Measurements from ENCODE around the gene MRO. TPM values are rescaled to one million over a fixed set of nuclear protein-coding genes. Genes with fewer than 3 reads are reported as not detected.

The MRO gene
- total RNA-seq, 1 experiment from 2014 or later = 0.84 TPM

GRCh38 chr18:50805732-50806131 lies 14.1 kb downstream of the MRO start (continued):
- TF ChIP-seq ATF3 (IDR thresholded peaks at IDR 0.05) (no peak), CEBPB (IDR thresholded peaks at IDR 0.05; ENCODE audit: low read depth) (no peak), JUND (IDR thresholded peaks at IDR 0.05) (no peak), EZH2 (IDR thresholded peaks at IDR 0.05) (no peak), ZFX (IDR thresholded peaks at IDR 0.05) (no peak)

DNA sequence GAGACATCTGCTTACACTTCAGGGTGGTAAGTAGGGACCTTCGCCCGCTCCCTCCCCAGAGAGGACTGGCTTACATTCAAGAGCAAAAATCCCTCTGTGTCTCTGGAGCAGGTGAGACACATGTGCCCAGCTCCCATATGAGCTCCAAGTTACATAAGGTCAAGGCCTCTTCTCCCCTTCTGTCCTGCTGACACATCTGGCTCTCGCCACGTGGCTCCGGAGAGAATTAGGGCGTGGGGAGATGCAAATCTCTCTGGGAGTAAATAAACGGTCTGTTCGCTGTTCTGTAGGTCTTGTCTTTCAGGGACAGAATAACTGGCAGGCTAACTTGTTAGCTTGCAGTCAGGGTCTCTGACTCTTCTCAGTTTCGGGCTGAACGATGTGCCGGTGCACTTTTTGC lies 16.2 kb downstream of the MRO start:
- Histone ChIP-seq H3K9me2 (ENCODE audit: insufficient read depth) (no peaks in the 10 kb centered on the region), H3K4me2 (ENCODE audit: low read length) (no peak overlapping the region), H3K9me3 (ENCODE audit: control insufficient read depth in 1 of 2, insufficient read depth in 1 of 2, low read depth in 1 of 2, low read length in 2 of 2) (no peaks in the 10 kb centered on the region), H3K9ac (ENCODE audit: low read length) (no peak overlapping the region), H3K27me3 (ENCODE audit: insufficient read depth, low read length) (no peaks in the 10 kb centered on the region), H3K36me3 (ENCODE audit: control insufficient read depth in 1 of 2, insufficient read depth in 2 of 2, low read length in 2 of 2) (no peaks in the 10 kb centered on the region), H4K20me1 (ENCODE audit: insufficient read depth) (no peaks in the 10 kb centered on the region), H3K27ac (ENCODE audit: low read depth, low read length) (no peak overlapping the region), H3K4me3 (replicated peaks in 1 of 2; ENCODE audit: low read depth in 1 of 2, low read length in 2 of 2) (no peak overlapping the region), H2AFZ (ENCODE audit: low read depth, low read length, poor library complexity, severe bottlenecking) (no peak overlapping the region), H3K4me1 (ENCODE audit: control insufficient read depth in 1 of 2, insufficient read depth in 2 of 2, low read length in 2 of 2) (peaks cover 0 to 3% of the 10 kb centered on the region in 2 experiments; a peak in 1 of 4 replicates), H3K79me2 (ENCODE audit: insufficient read depth, low read length) (no peaks in the 10 kb centered on the region)
- RAD21 ChIA-PET (ENCODE audit: low non-redundant PET in 1 of 2, low total read pairs in 2 of 2, uncharacterized antibody in 2 of 2, unreplicated experiment in 2 of 2) = no interaction called here
- DNase-seq (ENCODE audit: low read depth, low spot score) (no peak), ATAC-seq (no peak)
- CTCF ChIA-PET = no interaction called here
- no TSS peak for BruUV-seq (replicated peaks)
- POLR2A ChIA-PET = no interaction called here
- no peak for TF ChIP-seq TCF7L2 (IDR thresholded peaks at IDR 0.05; ENCODE audit: borderline replicate concordance, extremely low read depth, insufficient read depth, insufficient read length)
- intact Hi-C loops (cut with micrococcal nuclease) = no loop called here

- ChIA-PET POLR2A (no interaction called here), RAD21 (ENCODE audit: low non-redundant PET in 1 of 2, low total read pairs in 2 of 2, uncharacterized antibody in 2 of 2, unreplicated experiment in 2 of 2) (no interaction called here), CTCF (no interaction called here)
- no TSS peak for BruUV-seq (replicated peaks)
- DNase-seq (ENCODE audit: low read depth, low spot score) = no peak
- Histone ChIP-seq H3K27me3 (ENCODE audit: insufficient read depth, low read length) (no peaks in the 10 kb centered on the region), H3K9ac (ENCODE audit: low read length) (no peak overlapping the region), H3K9me2 (ENCODE audit: insufficient read depth) (no peaks in the 10 kb centered on the region), H3K9me3 (ENCODE audit: control insufficient read depth in 1 of 2, insufficient read depth in 1 of 2, low read depth in 1 of 2, low read length in 2 of 2) (no peaks in the 10 kb centered on the region), H3K79me2 (ENCODE audit: insufficient read depth, low read length) (no peaks in the 10 kb centered on the region), H4K20me1 (ENCODE audit: insufficient read depth) (no peaks in the 10 kb centered on the region), H2AFZ (ENCODE audit: low read depth, low read length, poor library complexity, severe bottlenecking) (peak overlapping the region; percentile 45), H3K4me2 (ENCODE audit: low read length) (no peak overlapping the region), H3K36me3 (ENCODE audit: control insufficient read depth in 1 of 2, insufficient read depth in 2 of 2, low read length in 2 of 2) (no peaks in the 10 kb centered on the region), H3K27ac (ENCODE audit: low read depth, low read length) (no peak overlapping the region), H3K4me3 (replicated peaks in 1 of 2; ENCODE audit: low read depth in 1 of 2, low read length in 2 of 2) (no peak overlapping the region), H3K4me1 (ENCODE audit: control insufficient read depth in 1 of 2, insufficient read depth in 2 of 2, low read length in 2 of 2) (peaks cover 0 to 3% of the 10 kb centered on the region in 2 experiments; a peak in 1 of 4 replicates)
- intact Hi-C loops (cut with micrococcal nuclease) = no loop called here
- peak; percentile 78; the same call in 1 of the 2 replicates for ATAC-seq
- TF ChIP-seq SRF (IDR thresholded peaks at IDR 0.05; ENCODE audit: low read depth) (no peak), POLR2AphosphoS5 (IDR thresholded peaks at IDR 0.05; ENCODE audit: low read depth, low read length) (no peak), SIN3A (IDR thresholded peaks at IDR 0.05; ENCODE audit: low read depth) (no peak), FOSL1 (IDR thresholded peaks at IDR 0.05; ENCODE audit: low read depth) (no peak), ELF1 (IDR thresholded peaks at IDR 0.05; ENCODE audit: borderline replicate concordance, low read depth) (no peak), MAX (IDR thresholded peaks at IDR 0.05) (no peak), EZH2phosphoT487 (IDR thresholded peaks at IDR 0.05; ENCODE audit: borderline replicate concordance) (no peak)
- TF ChIP-seq, protein P1, sequence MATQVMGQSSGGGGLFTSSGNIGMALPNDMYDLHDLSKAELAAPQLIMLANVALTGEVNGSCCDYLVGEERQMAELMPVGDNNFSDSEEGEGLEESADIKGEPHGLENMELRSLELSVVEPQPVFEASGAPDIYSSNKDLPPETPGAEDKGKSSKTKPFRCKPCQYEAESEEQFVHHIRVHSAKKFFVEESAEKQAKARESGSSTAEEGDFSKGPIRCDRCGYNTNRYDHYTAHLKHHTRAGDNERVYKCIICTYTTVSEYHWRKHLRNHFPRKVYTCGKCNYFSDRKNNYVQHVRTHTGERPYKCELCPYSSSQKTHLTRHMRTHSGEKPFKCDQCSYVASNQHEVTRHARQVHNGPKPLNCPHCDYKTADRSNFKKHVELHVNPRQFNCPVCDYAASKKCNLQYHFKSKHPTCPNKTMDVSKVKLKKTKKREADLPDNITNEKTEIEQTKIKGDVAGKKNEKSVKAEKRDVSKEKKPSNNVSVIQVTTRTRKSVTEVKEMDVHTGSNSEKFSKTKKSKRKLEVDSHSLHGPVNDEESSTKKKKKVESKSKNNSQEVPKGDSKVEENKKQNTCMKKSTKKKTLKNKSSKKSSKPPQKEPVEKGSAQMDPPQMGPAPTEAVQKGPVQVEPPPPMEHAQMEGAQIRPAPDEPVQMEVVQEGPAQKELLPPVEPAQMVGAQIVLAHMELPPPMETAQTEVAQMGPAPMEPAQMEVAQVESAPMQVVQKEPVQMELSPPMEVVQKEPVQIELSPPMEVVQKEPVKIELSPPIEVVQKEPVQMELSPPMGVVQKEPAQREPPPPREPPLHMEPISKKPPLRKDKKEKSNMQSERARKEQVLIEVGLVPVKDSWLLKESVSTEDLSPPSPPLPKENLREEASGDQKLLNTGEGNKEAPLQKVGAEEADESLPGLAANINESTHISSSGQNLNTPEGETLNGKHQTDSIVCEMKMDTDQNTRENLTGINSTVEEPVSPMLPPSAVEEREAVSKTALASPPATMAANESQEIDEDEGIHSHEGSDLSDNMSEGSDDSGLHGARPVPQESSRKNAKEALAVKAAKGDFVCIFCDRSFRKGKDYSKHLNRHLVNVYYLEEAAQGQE (IDR thresholded peaks at IDR 0.05; ENCODE audit: low read depth) = no peak
- TF ChIP-seq, protein P2, sequence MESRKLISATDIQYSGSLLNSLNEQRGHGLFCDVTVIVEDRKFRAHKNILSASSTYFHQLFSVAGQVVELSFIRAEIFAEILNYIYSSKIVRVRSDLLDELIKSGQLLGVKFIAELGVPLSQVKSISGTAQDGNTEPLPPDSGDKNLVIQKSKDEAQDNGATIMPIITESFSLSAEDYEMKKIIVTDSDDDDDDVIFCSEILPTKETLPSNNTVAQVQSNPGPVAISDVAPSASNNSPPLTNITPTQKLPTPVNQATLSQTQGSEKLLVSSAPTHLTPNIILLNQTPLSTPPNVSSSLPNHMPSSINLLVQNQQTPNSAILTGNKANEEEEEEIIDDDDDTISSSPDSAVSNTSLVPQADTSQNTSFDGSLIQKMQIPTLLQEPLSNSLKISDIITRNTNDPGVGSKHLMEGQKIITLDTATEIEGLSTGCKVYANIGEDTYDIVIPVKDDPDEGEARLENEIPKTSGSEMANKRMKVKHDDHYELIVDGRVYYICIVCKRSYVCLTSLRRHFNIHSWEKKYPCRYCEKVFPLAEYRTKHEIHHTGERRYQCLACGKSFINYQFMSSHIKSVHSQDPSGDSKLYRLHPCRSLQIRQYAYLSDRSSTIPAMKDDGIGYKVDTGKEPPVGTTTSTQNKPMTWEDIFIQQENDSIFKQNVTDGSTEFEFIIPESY (IDR thresholded peaks at IDR 0.05; ENCODE audit: extremely low read depth, insufficient replicate concordance, low read length) = no peak
These were observed 17.7 kb downstream of the MRO start for GRCh38 chr18:50802141-50802540.

Measured in HCT116 (cell line).